KMS-11 (cell line): ENCODE measurements around the gene PYGO2.

ENCODE experiments used
- H2AFZ ChIP-seq: fragments of 200-600 bp; sonication (generic); 2 replicates; pipeline ENCODE4 v1.6.1; 2016; ENCODE audit warnings: antibody characterized with exemption, mixed run types, low read depth
- H3K27ac ChIP-seq: fragments of 200-600 bp; sonication (generic); 2 replicates; pipeline ENCODE4 v1.6.1; 2016; ENCODE audit warnings: mild to moderate bottlenecking, mixed run types
- H3K27me3 ChIP-seq: fragments of 200-600 bp; sonication (generic); 2 replicates; pipeline ENCODE4 v1.6.1; 2017; ENCODE audit warnings: mild to moderate bottlenecking, low read depth, mixed run types, moderate library complexity; ENCODE audit not compliant: insufficient read depth
- H3K36me3 ChIP-seq: fragments of 200-600 bp; sonication (generic); 2 replicates; pipeline ENCODE4 v1.6.1; 2017; ENCODE audit warnings: mild to moderate bottlenecking, mixed run types; ENCODE audit not compliant: insufficient read depth
- H3K4me1 ChIP-seq: fragments of 200-600 bp; sonication (generic); 2 replicates; pipeline ENCODE4 v1.6.1; 2016; ENCODE audit warnings: mild to moderate bottlenecking, low read depth, mixed run types; ENCODE audit not compliant: poor library complexity, severe bottlenecking
- H3K4me2 ChIP-seq: fragments of 200-600 bp; sonication (generic); 2 replicates; pipeline ENCODE4 v1.7.0; 2016; ENCODE audit warnings: mild to moderate bottlenecking, mixed run types
- H3K4me3 ChIP-seq: fragments of 200-600 bp; sonication (generic); IDR thresholded peaks from 2 replicates; pipeline ENCODE4 v1.6.1; 2017; ENCODE audit warnings: low read depth, low read length, mixed read lengths; ENCODE audit not compliant: insufficient read depth
- H3K79me2 ChIP-seq: fragments of 200-600 bp; sonication (generic); 2 replicates; pipeline ENCODE4 v1.6.1; 2016; ENCODE audit warnings: low read depth, mixed run types; ENCODE audit not compliant: insufficient read depth
- H3K9ac ChIP-seq: fragments of 200-600 bp; sonication (generic); 2 replicates; pipeline ENCODE4 v1.6.1; 2016; ENCODE audit warnings: mild to moderate bottlenecking, mixed run types
- H4K20me1 ChIP-seq: fragments of 200-600 bp; sonication (generic); 2 replicates; pipeline ENCODE4 v1.6.1; 2016; ENCODE audit warnings: mild to moderate bottlenecking, mixed run types; ENCODE audit not compliant: insufficient read depth
- CTCF ChIP-seq: fragments of 200-600 bp; sonication (generic); conservative IDR thresholded peaks from 2 replicates; pipeline ENCODE4 v1.6.1; 2017; ENCODE audit warnings: low read depth, mild to moderate bottlenecking, antibody characterized with exemption, low read length, moderate library complexity, mixed read lengths

PYGO2 gene

GRCh38 chr1:154966111-154966510, 4.5 kb upstream of the PYGO2 start:
- Histone ChIP-seq H3K79me2 (peaks cover 44% of the 10 kb centered on the region), H2AFZ (no peak overlapping the region), H3K27ac (no peak overlapping the region), H3K4me2 (no peak overlapping the region), H3K36me3 (peaks cover 7% of the 10 kb centered on the region; the same call in 1 of the 2 replicates), H4K20me1 (no peaks in the 10 kb centered on the region), H3K27me3 (no peaks in the 10 kb centered on the region), H3K4me1 (peaks cover 50% of the 10 kb centered on the region), H3K4me3 (no peak overlapping the region), H3K9ac (no peak overlapping the region)
- TF ChIP-seq CTCF: no peak

DNA sequence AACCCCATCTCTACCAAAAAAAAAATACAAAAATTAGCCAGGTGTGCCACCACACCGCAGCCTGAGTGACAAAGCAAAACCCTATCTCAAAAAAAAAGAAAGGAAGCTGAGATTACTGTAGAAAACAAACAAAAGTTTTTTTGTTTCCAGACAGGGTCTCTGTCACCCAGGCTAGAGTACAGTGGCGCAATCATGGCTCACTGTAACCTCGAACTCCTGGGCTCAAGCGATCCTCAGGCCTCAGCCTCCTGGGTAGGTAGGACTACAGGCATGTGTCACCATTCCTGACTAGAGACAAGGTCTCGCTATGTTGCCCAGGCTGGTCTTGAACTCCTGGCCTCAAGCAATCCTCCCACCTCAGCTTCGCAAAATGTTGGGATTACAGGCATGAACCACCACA, 2.8 kb upstream of the PYGO2 start:
- no peak for TF ChIP-seq CTCF
- Histone ChIP-seq H3K4me3 (peak overlapping the region; percentile 24), H3K27me3 (no peaks in the 10 kb centered on the region), H3K4me1 (peaks cover 45% of the 10 kb centered on the region), H3K4me2 (no peak overlapping the region), H3K9ac (no peak overlapping the region), H3K27ac (peak overlapping the region; percentile 6; the same call in 1 of the 2 replicates), H2AFZ (no peak overlapping the region), H3K79me2 (peaks cover 43% of the 10 kb centered on the region), H3K36me3 (peaks cover 7% of the 10 kb centered on the region; the same call in 1 of the 2 replicates), H4K20me1 (no peaks in the 10 kb centered on the region)

DNA sequence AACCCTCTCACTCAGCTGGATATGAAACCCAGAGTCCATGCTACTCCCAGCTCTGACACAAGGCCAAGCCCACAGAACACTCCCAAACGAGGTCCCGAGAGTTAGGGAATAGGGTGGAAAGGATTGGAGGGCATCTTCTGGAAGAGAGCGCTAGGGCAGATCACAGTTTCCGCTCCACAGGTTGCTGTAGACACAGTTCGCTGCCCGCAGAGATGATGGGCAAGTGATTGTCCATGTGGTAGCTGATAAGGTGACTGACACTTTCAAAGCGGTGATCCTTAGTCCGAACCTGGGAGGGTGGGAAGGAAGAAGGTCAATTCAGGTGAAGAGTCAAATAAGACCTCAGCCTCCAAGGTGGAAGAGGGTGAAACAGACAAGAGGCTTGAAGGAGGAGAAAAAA, 2.1 kb upstream of the PYGO2 start:
- TF ChIP-seq CTCF: no peak
- peaks cover 7% of the 10 kb centered on the region; the same call in 1 of the 2 replicates for H3K36me3 ChIP-seq
- peak overlapping the region; percentile 93; the same call in 1 of the 2 replicates for H3K4me2 ChIP-seq

DNA sequence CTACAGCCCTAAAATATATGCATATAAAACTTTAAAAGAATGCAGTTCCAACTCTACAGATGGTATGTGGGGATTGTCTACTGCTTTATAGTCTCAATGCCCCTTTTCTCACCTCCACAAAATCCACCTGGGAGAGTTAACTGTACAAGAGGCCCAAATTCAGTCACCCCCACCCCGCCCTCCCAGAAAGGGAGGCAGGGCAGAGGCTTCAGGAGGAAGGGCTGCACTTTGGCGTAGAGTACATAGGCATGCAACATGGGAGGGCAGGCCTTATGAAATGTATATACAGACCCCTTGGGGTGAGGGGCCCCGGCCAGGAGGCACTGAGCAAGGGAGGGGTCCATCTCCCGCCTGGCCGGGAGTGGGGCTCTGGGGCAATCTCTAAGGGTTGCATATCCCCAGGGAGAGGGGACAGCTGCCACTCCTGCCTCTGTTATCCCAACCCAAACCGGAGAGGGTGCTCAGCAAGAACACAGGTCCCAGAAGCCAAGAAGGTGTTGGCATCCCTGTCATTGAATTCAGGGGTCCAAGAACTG, 1.3 kb upstream of the PYGO2 start:
- Histone ChIP-seq H3K36me3 (peaks cover 7% of the 10 kb centered on the region; the same call in 1 of the 2 replicates), H3K4me2 (peak overlapping the region; percentile 93), H3K4me3 (peak overlapping the region; percentile 98), H2AFZ (no peak overlapping the region), H3K9ac (peak overlapping the region; percentile 78; the same call in 1 of the 2 replicates), H3K4me1 (peaks cover 38% of the 10 kb centered on the region), H3K79me2 (peaks cover 40% of the 10 kb centered on the region), H3K27ac (peak overlapping the region; percentile 80; the same call in 1 of the 2 replicates), H3K27me3 (no peaks in the 10 kb centered on the region), H4K20me1 (no peaks in the 10 kb centered on the region)
- no peak for TF ChIP-seq CTCF

More for the DNA sequence above, 2.1 kb upstream of the PYGO2 start:
- H4K20me1 ChIP-seq: no peaks in the 10 kb centered on the region
- no peak overlapping the region for H3K9ac ChIP-seq
- H3K4me1 ChIP-seq: peaks cover 38% of the 10 kb centered on the region
- no peaks in the 10 kb centered on the region for H3K27me3 ChIP-seq
- no peak overlapping the region for H2AFZ ChIP-seq
- H3K79me2 ChIP-seq: peaks cover 40% of the 10 kb centered on the region
- peak overlapping the region; percentile 2; the same call in 1 of the 2 replicates for H3K27ac ChIP-seq
- H3K4me3 ChIP-seq: no peak overlapping the region
